Osteocyte (in vitro differentiated cells): ENCODE data around the gene PDXK. TPM values are rescaled to one million over a fixed set of nuclear protein-coding genes. Genes with fewer than 3 reads are reported as not detected.
"Not testable (repeated sequence)": the region's sequence is repeated elsewhere in the genome, so short reads cannot be mapped to it uniquely, and the experiment has no call there.

ENCODE experiments used
- DNase-seq: peaks from one replicate; pipeline ENCODE4 v3.0.0; 2021; ENCODE audit warnings: mixed read lengths; ENCODE audit not compliant: unreplicated experiment; ENCODE audit errors: extremely low spot score
- H3K27ac Mint-ChIP-seq: one replicate; pipeline ENCODE4 v1.8.0; 2021; ENCODE audit warnings: mild to moderate bottlenecking, mixed read lengths; ENCODE audit not compliant: unreplicated experiment
- H3K27me3 Mint-ChIP-seq: one replicate; pipeline ENCODE4 v1.8.0; 2021; ENCODE audit warnings: mixed read lengths; ENCODE audit not compliant: unreplicated experiment
- H3K36me3 Mint-ChIP-seq: one replicate; pipeline ENCODE4 v1.8.0; 2021; ENCODE audit warnings: mixed read lengths; ENCODE audit not compliant: unreplicated experiment
- H3K4me1 Mint-ChIP-seq: one replicate; pipeline ENCODE4 v1.8.0; 2021; ENCODE audit warnings: mixed read lengths; ENCODE audit not compliant: unreplicated experiment
- H3K4me3 Mint-ChIP-seq: one replicate; pipeline ENCODE4 v1.8.0; 2021; ENCODE audit warnings: mild to moderate bottlenecking, moderate library complexity, mixed read lengths; ENCODE audit not compliant: unreplicated experiment
- H3K9me3 Mint-ChIP-seq: one replicate; pipeline ENCODE4 v1.8.0; 2021; ENCODE audit warnings: mixed read lengths; ENCODE audit not compliant: unreplicated experiment
- CTCF ChIP-seq: fragments of 200-600 bp; sonication (generic); IDR thresholded peaks from 2 replicates; pipeline ENCODE4 v1.5.0; 2021; ENCODE audit warnings: antibody characterized with exemption, mild to moderate bottlenecking, moderate library complexity
- long read RNA-seq: library from polyadenylated mRNA; unstranded; transcript quantifications from one replicate; pipeline ENCODE4 v2.0.0, GENCODE V29; 2021
- total RNA-seq: library from RNA; stranded (reverse); gene quantifications from 2 replicates; pipeline ENCODE4 v1.2.1, GENCODE V29; 2021

The PDXK gene
- 96.7 and 106 TPM in 2 replicates for total RNA-seq
- long read RNA-seq, full-length matches to known transcripts, result 1 of 41 reads
- long read RNA-seq, partial matches to known transcripts, result 1 of 41 reads
- long read RNA-seq, other reads (novel, unspliced or antisense), result 39 of 41 reads

- Mint-ChIP-seq H3K27me3 (no peaks in the 10 kb centered on the region), H3K4me1 (peaks cover 28% of the 10 kb centered on the region), H3K27ac (peak within 1 kb of the TSS; percentile 38), H3K4me3 (peak within 1 kb of the TSS; percentile 78), H3K9me3 (no peaks in the 10 kb centered on the region), H3K36me3 (peaks cover 4% of the 10 kb centered on the region)
- DNase-seq, result peak; percentile 95
- TF ChIP-seq CTCF, result no peak
Observed at GRCh38 chr21:43718872-43719747, at the start of gene PDXK. TSS of gene PDXK (plus strand) at chr21:43719129. CDS start at chr21:43719295, 166 bp downstream.

- Mint-ChIP-seq H3K27me3 (no peaks in the 10 kb centered on the region), H3K4me3 (no peak overlapping the region), H3K4me1 (no peaks in the 10 kb centered on the region), H3K27ac (no peak overlapping the region), H3K9me3 (peaks cover 4% of the 10 kb centered on the region), H3K36me3 (peaks cover 27% of the 10 kb centered on the region)
- DNase-seq, result no peak
- no peak for TF ChIP-seq CTCF
Observed at GRCh38 chr21:43669828-43670605, 48.9 kb upstream of the PDXK start.

GRCh38 chr21:43675871-43676270 is 43.1 kb upstream of the PDXK start:
- DNase-seq, result no peak
- Mint-ChIP-seq H3K36me3 (peaks cover 41% of the 10 kb centered on the region), H3K9me3 (no peaks in the 10 kb centered on the region), H3K27ac (no peak overlapping the region), H3K4me3 (no peak overlapping the region), H3K4me1 (no peaks in the 10 kb centered on the region), H3K27me3 (no peaks in the 10 kb centered on the region)
- TF ChIP-seq CTCF, result no peak

GRCh38 chr21:43676391-43676790 is 42.5 kb upstream of the PDXK start:
- no peaks in the 10 kb centered on the region for H3K27me3 Mint-ChIP-seq
- no peaks in the 10 kb centered on the region for H3K9me3 Mint-ChIP-seq
- no peak for DNase-seq
- H3K27ac Mint-ChIP-seq, result no peak overlapping the region
- no peak for TF ChIP-seq CTCF
- no peaks in the 10 kb centered on the region for H3K4me1 Mint-ChIP-seq
- no peak overlapping the region for H3K4me3 Mint-ChIP-seq
- peaks cover 41% of the 10 kb centered on the region for H3K36me3 Mint-ChIP-seq

GRCh38 chr21:43679951-43680350 is 39.0 kb upstream of the PDXK start:
- TF ChIP-seq CTCF, result no peak
- Mint-ChIP-seq H3K4me1 (no peaks in the 10 kb centered on the region), H3K4me3 (no peak overlapping the region), H3K27ac (no peak overlapping the region), H3K36me3 (peaks cover 46% of the 10 kb centered on the region), H3K27me3 (no peaks in the 10 kb centered on the region), H3K9me3 (no peaks in the 10 kb centered on the region)
- DNase-seq, result no peak

- H3K27ac Mint-ChIP-seq, H3K27me3 Mint-ChIP-seq, H3K9me3 Mint-ChIP-seq, H3K4me1 Mint-ChIP-seq, H3K4me3 Mint-ChIP-seq, DNase-seq: not testable (repeated sequence)
- peaks cover 50% of the 10 kb centered on the region for H3K36me3 Mint-ChIP-seq
Observed at GRCh38 chr21:43680421-43680820, 38.5 kb upstream of the PDXK start.
